22Rv1 (cell line): ENCODE data around the gene TUB.

Experiments used
- ZFX ChIP-seq: fragments of 450-650 bp; IDR thresholded peaks from 2 replicates; pipeline ENCODE4 v1.6.1; 2017; ENCODE audit warnings: antibody characterized with exemption, borderline replicate concordance
- TF ChIP-seq, protein P1 (sequence below): fragments of 450-650 bp; IDR thresholded peaks from 2 replicates; pipeline ENCODE4 v1.5.1; 2017; ENCODE audit warnings: mild to moderate bottlenecking

DNA sequence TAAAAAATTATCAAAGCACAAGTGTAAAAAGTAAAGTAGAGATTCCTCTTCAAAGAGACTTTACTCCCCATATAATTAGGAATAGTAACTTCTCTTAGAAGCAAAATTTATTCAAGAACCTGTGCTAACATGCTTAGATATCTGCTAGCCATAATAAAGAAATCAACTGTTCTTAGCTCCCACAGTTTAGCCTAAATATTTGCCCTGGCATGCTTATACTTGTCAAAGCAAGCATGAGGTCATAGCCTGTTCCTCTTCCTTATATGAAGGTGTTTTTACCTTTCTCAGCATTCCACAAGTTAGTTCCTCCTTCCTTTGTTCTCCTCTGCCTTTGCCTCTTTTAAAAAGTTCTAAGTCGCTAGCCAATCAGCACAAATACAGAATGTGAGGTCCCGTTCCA is 57.5 kb downstream of the TUB start:
- TF ChIP-seq, protein P1, sequence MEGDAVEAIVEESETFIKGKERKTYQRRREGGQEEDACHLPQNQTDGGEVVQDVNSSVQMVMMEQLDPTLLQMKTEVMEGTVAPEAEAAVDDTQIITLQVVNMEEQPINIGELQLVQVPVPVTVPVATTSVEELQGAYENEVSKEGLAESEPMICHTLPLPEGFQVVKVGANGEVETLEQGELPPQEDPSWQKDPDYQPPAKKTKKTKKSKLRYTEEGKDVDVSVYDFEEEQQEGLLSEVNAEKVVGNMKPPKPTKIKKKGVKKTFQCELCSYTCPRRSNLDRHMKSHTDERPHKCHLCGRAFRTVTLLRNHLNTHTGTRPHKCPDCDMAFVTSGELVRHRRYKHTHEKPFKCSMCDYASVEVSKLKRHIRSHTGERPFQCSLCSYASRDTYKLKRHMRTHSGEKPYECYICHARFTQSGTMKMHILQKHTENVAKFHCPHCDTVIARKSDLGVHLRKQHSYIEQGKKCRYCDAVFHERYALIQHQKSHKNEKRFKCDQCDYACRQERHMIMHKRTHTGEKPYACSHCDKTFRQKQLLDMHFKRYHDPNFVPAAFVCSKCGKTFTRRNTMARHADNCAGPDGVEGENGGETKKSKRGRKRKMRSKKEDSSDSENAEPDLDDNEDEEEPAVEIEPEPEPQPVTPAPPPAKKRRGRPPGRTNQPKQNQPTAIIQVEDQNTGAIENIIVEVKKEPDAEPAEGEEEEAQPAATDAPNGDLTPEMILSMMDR: no peak
- TF ChIP-seq ZFX: no peak
